Activated CD8-positive, alpha-beta T cell treated with anti-CD3 and anti-CD28 coated beads for 36 hours (primary cell): Measurements from ENCODE around the gene MTA3. TPM values are rescaled to one million over a fixed set of nuclear protein-coding genes. Genes with fewer than 3 reads are reported as not detected.

Source experiments
- total RNA-seq, 2 experiments: library from RNA; stranded (reverse); gene quantifications; one replicate each; pipeline ENCODE4 v1.2.3, GENCODE V29; 2021

MTA3 gene
- total RNA-seq, 2 experiments from 2014 or later: 32.6 to 35.9 TPM

Other genes starting within 250 kb of the MTA3 start
- 100 to 1,000 TPM; 113 to 115 TPM for gene COX7A2L, start 207.4 kb upstream of the MTA3 start, total RNA-seq
- gene KCNG3, start 74.7 kb upstream of the MTA3 start, total RNA-seq: 1 to 10 TPM; 1.5 to 2.1 TPM
- gene OXER1, start 195.5 kb downstream of the MTA3 start, total RNA-seq: under 1 TPM in 1 of 2 experiments, not detected in 1; 0.40 TPM
- gene HAAO, start 224.0 kb downstream of the MTA3 start, total RNA-seq: 1 to 10 TPM in 1 of 2 experiments, under 1 TPM in 1; 0.63 to 1.0 TPM